ENCODE results near the gene GPLD1.

GPLD1 gene

GRCh38 chr6:24378473-24379097 is 110.8 kb downstream of the GPLD1 start:
- no peak for DNase-seq
